Hematopoietic multipotent progenitor cell treated with erythropoietin and hydrocortisone succinate and interleukin-3 and kit ligand, for 15 days (in vitro differentiated cells): ENCODE data around the gene NAGA.
A peak's percentile ranks its signal among the peaks of the same experiment; 100 is the strongest.
"Not testable (repeated sequence)": the region's sequence is repeated elsewhere in the genome, so short reads cannot be mapped to it uniquely, and the experiment has no call there.

Experiments used
- DNase-seq: peaks from one replicate; pipeline ENCODE4 v3.0.0-alpha.2; 2015; ENCODE audit warnings: low spot score

The NAGA gene

DNA sequence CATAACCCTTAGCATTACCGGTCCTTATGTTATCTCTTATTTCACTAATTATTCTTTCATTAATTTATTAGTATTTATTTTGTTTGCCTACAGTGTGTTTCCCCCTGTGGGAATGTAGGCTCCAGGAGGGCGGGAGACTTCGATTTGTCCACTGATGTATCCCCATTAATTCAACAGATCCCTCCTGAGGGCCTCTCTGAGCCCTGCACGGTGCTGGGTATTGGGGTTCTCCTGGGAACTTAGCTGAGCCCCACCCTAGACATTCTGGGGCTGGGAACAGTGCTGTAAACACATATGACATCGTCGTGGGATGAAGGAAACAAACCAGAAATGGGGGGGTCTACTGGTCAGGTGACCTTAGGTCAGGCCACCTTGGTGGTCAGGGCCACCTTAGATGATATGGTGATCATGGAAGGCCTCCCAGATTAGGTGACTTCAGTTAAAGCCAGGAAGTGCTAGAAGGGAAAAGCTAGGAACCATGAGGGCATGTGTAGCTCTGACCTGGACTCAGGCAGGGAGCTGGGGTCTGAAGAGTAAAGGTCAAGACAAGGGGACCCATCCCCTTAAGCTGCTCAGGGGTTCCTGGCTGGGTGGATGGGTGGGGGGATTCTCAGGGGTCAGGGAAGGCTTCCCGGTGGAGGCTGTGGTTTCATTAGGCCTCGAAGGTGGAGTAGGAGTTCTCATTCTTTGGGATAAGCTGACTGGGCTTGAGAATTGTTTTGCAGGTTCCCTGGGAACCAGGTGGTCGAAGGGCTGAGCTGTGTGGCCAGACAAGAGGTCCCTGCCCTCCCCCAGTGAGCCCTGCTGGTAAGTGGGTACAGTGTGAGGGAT is 4.4 kb upstream of the NAGA start:
- DNase-seq = no peak

GRCh38 chr22:42074132-42074811 is 3.7 kb upstream of the NAGA start, which contains the start of gene PHETA2:
PHETA2 (plus strand) TSS chr22:42074248; CDS start chr22:42077294, 3,046 bp downstream.
- DNase-seq = peak; percentile 35

GRCh38 chr22:42073621-42074041 is 3.0 kb upstream of the NAGA start:
- DNase-seq = no peak

DNA sequence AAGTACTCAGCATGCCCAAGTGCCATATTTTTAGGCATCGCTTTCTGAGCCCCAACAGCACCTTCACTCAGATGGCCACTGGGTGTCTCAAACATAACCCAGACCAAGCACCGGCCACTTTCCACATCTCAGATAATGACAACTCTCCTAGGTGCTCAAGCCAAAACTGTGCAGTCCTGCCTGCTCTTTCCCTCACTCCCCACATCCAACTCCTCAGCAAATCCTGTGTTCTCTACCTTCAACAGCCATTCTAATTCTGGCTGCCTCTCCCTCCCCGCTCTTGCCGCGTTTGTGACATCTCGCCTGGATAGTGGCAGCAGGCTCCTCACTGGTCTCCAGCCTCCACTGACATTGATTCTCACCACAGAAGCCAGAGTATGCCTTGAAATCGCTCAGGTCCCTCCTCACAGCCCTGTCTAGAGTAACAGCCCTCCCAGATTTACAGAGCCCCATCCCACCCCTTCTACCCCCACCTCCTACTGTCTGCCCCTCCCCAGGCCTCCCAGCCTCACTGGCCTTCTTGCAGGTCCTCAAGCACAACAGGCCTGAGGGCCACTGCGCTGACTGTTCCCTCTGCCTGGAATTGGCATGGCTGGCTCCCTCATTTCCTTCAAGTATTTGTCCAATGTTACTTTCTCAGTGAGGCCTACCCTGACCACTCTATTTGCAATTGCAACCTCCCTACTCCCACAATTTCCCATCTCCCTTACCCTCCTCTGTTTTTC is 2.2 kb upstream of the NAGA start:
- DNase-seq = no peak

DNA sequence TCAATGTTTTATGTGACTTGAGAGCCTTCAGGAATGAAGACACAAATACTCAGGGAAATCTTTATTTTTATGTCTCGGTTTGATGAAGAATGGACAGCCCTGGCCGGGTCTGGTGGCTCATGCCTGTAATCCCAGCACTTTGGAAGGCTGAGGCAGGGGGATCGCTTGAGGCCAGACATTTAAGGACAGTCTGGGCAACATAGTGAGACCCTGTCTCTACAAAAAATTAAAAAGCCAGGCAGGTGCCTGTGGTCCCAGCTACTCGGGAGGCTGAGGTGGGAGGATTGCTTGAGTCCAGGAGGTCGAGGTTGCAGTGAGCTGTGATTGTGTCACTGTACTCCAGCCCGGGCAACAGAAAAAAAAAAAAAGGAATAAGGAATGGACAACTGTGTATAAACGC is 896 bp upstream of the NAGA start:
- not testable (repeated sequence) for DNase-seq

DNA sequence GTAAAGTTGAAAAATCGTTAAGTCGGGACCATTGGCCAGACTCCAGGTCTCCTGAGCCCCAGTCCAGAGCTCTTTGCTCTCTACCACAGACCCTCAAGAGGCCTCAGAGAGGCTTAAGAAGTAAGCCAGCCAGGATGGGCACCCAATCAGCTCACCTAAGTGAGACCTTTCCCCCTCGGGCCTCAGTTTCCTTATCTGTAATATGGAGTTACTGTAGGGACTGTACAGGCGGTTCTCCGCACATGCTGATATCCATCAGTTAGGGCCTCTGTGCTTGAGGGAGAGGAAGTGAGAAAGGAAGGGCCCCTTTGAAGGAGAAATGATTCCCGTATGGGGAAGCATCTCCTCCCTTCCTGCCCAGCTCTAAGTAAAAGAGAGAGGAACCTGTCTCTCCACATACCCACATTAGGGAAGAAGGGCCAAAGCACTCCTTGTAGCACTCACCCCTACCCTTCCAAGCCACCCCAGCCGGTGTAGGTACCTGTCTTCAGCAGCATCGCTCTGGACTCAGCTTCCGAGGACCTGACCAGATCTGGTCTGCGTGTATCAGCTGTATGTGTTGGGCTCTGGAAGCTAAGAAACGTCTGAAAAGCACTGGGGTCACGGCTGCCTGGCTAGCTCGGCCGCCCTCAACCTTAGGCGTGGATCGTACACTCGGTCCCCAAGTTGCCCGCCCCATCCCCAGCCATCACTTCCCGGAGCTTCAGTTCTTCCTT is 653 bp downstream of the NAGA start:
- peak; percentile 17 for DNase-seq

DNA sequence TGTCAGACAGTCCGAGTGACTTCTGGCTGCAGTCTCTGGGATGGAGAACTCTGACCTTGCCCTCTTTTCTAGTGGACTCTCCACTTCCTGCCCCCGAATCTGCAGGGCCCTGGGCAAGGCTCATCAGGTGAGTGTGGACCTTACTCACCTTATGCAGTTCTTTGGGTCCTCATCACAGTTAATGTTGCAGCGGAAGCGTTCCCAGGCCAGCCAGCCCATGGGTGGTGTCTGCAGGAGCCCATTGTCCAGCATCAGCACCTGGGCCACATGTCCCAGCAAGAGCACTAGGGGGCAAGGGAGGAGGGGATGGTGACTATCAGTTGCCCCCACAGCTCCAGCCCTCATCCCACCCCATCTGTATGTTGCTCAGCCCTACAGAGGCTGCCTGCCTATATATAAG is 2.3 kb downstream of the NAGA start:
- DNase-seq = no peak

DNA sequence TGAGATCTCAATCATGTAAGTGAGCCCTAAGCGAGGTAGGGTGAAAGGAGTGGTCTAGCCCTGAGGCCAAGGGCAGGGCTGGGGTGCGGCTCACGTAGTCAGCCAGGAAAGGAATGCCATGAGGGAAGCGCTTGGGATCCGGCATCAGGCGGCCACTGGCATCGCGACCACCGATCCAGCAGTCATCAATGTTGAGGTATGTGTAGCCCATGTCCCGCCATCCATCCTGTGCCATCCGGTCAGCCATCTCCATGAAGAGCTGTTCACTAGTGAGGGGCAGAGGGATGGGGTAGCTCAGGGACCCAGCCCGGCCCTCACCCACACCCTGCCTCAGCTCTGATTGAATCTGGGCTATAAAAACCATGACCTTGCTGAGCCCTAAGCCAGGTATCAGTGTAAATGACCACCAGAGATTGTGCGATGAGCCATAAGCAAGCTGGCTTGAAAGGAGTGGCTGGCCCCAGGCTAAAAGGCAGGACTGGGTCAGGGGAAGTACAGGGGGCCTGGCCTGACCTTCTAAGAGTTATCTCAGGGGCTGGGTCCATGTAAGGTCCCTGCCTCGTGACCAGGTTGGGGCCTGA is 2.9 kb downstream of the NAGA start:
- no peak for DNase-seq

- DNase-seq = no peak
Observed at GRCh38 chr22:42066937-42067336, 3.7 kb downstream of the NAGA start.

DNA sequence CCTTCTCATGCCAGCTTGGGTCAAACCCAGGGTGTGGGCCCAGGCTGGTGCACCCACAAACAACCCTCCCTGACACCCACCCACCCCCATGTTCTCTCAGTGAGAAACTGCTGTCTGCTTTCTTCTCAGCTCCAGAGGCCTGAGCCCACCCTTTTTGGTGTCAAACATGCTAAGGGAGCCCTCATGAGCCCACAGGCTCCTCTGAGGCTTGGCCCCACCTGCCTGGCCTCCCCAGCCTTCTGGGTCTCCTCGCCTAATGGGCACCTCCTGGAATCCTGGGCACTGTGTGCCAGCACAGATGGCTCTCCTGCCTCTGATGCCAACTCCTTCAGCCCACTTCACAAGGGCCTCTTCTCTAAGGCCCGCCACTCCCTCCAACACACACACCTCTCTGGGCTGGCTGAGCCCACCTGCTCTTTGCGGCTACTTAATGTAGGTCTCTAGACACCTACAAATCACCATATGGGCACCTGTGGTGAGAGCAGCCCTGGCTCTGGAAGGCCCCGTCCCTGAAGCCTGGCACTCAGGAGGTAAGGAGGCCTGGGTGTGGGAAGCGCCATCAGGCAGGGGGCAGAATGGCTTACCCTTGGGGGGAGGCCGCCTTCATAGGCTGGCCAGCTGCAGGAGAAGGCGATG is 4.4 kb downstream of the NAGA start:
- no peak for DNase-seq

- DNase-seq = no peak
Observed at GRCh38 chr22:42065438-42066125, 5.0 kb downstream of the NAGA start.

DNA sequence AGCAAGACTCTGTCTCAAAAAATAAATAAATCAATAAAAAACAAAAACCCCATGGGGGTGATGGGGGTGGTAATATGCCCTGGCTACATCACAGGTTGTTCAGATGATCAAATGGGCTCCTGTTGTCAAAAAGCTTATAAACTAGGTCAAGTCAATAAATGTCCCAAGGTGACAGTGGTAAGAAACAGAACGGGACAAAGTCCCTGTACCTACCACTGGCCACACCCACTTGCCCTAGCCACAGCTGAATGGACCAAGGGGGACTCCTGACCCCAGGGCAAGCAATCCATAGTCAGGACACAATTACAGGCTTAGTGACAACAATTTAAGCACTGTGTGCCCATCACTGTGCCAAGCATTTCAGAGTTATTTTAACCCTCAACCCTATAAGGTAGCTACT is 6.0 kb downstream of the NAGA start:
- no peak for DNase-seq

GRCh38 chr22:42062506-42063170 is 8.0 kb downstream of the NAGA start:
- DNase-seq = no peak

DNA sequence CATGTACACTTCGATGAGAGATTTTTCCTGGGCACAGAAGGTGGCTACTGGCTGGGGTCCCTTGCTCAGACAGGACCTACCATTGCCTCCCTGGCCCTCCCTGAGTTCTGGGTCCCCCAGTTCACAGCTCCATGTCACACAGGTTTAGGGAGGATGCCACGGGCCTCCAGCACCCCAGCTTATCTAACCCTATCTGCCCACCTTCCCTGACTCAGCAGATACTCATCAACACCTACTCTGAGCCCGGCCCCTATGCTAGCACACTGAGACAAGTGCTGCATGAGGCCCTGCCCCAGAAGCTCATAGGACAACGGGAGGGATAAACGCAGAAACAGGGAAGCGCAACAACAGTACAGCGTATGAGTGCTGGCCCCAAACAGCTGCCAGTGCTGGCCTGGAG is 9.6 kb downstream of the NAGA start:
- no peak for DNase-seq

DNA sequence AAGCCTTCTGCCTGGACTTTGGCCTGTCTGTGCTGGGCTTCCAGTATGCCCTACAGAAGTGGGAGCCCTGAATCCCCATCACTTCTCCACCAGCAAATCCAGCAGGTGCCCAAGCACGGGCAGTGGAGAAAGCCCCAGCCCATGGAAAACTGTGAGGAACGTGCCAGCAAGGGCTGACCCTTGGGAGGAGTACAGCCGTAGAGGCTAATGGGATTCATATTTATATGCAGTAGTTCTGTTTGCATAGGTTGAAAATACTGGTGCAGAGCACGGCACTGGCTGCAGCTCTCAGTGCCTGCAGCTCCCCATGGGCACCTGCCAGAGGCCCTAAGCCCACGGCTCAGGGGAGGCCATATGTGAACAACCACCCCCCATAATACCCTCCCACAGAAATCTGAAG is 10.1 kb downstream of the NAGA start:
- no peak for DNase-seq

DNA sequence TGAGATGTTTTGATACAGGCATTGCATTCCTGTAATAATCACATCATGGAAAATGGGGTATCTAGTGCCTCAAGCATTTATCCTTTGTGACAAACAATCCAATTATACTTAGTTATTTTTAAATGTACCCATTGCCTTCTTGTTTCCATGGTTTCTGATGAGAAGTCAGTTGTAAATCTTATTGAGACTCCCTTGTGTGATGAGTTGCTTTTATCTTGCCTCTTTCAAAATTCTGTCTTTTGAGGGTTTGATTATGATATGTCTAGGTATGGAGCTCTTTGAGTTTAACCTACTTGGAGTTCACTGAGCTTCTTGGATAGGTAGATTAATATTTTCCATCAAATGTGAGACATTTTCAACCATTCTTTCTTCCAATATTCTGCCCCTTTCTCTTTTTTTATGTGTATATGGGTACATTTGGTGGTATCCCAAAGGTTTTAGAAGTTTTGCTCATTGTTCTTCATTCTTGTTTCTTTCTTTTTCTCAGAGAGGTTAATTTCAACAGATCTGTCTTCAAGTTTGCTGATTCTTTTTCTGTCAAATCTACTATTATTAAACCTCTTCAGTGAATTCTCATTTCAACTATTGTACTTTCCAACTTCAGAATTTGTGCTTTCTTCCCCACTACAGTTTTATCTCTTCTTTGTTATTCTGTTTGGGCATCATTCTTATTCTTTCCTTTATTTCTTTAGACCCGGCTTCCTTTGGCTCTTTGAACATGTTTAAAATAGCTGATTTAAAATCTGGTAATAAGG is 13.7 kb downstream of the NAGA start:
- DNase-seq = no peak

DNA sequence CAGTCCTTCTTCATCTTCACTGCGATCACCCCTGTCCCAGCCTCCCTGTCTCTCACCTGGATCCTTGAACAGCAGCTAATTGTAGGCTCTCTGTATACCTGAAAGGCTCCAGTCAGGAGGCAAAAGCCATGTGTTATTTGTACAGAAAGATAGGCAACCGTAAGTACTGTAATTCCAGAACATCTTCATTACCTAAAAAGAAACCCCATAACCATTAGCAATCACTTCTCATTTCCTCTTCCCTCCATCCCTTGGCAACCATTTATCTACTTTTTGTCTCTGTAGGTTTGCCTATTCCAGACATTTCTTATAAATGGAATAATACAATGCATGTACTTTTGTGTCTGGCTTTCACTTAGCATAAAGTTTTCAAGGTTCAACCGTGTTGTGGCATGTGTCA is 17.8 kb downstream of the NAGA start:
- DNase-seq = no peak

- no peak for DNase-seq
Observed at GRCh38 chr22:42050641-42051180, 19.9 kb downstream of the NAGA start.

GRCh38 chr22:42041784-42042183 is 28.8 kb downstream of the NAGA start:
- no peak for DNase-seq
